IPS-11a (cell line): ENCODE data around the gene CDC6.
"Not testable (repeated sequence)": the region's sequence is repeated elsewhere in the genome, so short reads cannot be mapped to it uniquely, and the experiment has no call there.

ENCODE experiments used
- H3K4me3 ChIP-seq: one replicate; pipeline ENCODE4 v1.5.1; 2013; ENCODE audit warnings: low read depth, low read length, control low read depth

Gene CDC6

DNA sequence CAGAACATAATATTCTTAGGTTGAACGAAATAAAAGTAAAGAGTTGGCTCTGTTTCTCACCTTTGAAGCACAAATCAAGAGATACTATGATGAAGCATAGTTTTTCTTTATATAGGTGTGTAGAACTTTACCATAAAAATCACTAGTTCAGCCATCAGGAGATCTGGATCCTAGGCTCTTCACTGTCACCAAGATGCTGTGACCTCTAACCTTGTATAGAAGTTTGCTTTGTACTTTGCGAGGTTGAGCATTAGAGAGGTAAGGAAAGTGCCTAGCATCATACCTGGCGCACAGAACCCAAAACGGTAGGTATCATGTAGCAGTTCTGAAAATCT lies 553 bp upstream of the CDC6 start:
- H3K4me3 ChIP-seq = no peak overlapping the region

DNA sequence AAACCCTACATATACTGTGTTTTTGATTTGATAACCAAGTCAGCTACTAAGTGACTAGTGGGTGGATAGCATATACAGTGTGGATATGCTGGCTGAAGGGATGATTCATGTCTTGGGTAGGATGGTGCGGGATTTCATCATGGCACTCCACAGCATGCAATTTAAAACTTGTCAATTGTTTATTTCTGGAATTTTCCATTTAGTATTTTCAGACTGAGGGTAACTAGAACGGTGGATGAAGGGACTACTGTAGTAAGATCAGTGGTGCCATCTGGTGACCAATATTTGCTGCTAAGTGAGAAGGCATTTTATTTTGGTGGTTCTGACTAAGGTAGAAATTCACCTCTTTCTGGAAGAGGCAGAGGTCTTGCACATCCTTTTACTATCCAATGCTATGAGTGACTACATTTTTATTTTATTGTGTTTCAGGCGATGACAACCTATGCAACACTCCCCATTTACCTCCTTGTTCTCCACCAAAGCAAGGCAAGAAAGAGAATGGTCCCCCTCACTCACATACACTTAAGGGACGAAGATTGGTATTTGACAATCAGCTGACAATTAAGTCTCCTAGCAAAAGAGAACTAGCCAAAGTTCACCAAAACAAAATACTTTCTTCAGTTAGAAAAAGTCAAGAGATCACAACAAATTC lies 3.1 kb downstream of the CDC6 start:
- H3K4me3 ChIP-seq = no peak overlapping the region

DNA sequence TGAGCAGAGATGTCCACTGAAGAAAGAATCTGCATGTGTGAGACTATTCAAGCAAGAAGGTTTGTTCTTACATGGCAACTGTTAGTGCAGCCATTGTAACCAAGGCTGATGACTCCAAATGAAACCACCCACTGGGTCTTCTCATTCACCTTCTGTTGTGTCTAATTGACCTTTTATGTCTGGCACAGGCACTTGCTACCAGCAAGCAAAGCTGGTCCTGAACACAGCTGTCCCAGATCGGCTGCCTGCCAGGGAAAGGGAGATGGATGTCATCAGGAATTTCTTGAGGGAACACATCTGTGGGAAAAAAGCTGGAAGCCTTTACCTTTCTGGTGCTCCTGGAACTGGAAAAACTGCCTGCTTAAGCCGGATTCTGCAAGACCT lies 3.6 kb downstream of the CDC6 start:
- H3K4me3 ChIP-seq = no peak overlapping the region

DNA sequence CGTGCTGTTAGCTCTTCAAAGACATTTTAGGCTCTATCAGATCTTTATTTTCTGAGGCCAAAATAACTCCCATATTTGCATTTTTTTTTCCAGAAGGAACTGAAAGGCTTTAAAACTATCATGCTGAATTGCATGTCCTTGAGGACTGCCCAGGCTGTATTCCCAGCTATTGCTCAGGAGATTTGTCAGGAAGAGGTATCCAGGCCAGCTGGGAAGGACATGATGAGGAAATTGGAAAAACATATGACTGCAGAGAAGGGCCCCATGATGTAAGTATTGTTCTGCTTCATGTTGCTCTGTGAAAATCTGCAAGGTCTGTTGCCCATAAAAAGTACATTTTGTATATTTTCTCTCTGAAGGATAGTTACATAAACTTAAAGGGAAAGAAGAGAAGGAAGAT lies 5.7 kb downstream of the CDC6 start:
- H3K4me3 ChIP-seq = no peak overlapping the region

DNA sequence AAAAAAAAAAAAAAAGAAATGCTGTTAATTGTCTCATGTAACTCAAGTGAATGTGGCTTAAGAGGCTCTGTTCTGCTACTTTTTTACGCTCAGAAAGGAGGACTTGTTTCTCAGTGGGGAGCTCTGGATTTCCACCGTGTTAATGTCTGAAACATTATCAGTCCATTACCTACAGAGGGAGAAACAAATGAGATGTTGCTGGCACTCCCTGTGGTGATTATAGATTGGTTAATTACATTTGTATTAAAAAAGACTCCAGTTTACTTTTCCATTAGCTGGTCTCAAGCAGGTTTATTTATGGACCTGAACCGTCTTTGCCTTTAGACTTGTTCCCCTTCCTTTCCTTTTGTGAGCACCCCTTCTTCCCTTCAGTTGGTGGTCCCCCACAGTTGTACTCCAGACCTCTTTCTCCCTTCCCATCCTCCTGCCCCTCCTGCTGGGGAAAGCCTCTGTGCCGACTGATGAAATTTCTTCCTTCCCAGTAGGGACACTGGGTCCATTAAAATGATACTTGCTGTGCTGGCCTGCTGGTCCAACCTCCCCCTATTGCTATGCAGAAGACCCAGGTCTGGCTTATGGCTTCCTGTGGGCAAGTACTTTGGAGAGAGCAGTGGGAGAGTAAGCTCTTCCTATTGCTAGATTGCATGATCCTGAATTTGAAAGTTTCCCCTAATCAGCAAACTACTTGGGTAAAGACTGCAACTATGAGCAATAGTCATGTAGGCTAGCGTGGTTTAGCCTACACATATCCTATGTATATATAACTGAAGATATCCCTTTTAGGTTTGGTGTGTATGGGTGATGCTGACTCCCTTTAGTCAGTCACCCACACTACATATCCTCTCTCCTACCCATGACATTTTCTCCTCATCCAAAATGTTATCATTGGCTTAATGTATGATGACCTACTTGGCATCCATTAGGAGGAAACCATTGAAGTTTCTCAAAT lies 8.1 kb downstream of the CDC6 start:
- no peak overlapping the region for H3K4me3 ChIP-seq

- H3K4me3 ChIP-seq = no peak overlapping the region
Measured at GRCh38 chr17:40297511-40297910, 9.8 kb downstream of the CDC6 start.

DNA sequence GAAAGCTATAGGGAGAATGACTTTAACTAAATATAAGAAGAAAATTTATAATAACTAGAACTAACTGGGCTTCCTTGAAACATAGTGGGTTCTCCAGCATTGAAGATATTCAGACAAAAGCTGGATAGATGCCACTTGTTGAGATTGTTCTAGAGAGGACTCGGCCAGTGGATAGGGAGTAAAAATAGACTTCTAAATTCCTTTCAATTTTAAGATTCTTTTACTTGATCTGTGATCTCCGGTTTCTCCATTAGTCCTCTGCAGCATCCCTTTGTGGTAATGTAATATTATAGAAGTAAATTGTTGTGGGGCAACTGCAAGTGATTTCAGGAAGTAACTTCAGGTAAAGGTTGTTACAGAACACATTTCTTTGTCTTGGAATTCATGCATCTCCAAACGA lies 11.0 kb downstream of the CDC6 start:
- H3K4me3 ChIP-seq = no peak overlapping the region

DNA sequence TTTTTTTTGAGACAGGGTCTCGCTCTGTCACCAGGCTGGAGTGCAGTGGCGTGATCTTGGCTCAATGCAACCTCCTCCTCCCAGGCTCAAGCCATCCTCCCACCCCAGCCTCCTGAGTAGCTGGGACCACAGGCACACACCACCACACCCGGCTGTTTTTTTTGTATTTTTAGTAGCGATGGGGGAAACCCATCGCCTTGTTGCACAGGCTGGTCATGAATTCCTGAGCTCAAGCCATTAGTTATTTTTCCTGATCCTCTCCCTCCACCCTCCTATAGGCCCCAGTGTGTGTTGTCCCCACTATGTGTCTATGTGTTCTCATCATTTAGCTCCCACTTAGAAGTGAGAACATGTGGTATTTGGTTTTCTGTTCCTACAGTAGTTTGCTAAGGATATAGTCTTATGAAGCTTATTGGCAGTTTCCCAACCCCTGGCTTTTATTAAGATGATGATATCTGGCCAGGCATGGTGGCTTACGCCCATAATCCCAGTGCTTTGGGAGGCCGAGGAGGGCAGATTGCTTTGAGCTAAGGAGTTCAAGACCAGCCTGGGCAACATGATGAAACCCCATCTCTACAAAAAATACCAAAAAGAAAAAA lies 11.6 kb downstream of the CDC6 start:
- H3K4me3 ChIP-seq = not testable (repeated sequence)

DNA sequence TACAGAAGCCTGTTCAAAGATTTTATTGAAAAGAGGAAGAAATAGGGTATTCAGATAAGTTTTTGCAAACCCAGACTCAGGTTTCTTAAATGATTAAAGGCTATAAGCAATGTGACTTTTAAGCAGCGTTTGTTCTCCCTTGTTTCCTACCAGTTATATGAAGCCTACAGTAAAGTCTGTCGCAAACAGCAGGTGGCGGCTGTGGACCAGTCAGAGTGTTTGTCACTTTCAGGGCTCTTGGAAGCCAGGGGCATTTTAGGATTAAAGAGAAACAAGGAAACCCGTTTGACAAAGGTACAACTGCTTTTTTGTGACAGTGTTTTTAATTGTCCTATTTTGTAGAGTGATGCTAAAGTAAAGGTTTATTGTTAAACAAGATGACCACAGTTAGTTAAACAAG lies 13.6 kb downstream of the CDC6 start:
- H3K4me3 ChIP-seq = no peak overlapping the region

- H3K4me3 ChIP-seq = no peak overlapping the region
Measured at GRCh38 chr17:40303009-40303657, 15.5 kb downstream of the CDC6 start.

DNA sequence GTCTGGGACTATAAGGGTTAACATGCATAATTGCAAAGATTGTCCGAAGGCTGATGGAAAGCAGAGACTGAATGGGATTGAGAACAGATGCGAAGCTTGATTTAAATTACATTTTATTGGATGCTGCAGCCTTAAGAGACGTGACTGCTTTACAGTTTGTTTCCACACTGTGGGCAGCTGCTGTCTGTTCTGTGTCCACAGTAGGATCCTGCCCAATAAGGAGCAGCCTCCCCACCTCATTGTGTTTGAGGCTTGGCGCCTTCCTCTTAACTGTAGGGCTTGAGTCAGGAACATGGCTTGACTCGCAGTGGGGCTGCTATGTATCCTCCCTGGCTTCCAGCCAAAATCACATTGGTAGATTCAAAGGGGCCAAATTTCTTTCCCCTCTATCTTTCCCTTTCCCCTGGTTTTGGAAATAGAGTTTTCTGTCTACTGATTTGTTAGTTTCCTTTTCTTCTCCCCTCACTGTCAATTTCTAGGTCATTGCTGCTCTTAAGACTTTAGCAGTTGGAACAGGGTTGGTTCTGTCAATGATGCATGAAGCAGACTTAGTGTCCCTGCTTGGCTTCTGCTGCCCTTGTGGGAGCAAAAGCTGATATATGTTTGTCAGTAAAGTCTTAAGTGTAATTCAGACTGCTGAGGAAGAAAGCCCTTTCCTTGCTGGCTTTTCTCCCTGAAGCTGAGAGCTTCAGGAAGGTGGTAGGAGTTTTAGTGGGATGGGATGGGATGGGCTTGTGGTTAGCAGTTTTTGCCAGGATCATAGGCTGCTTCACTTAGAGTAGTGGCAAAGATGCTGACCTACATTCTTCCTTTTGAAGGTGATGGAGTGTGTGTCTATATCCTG lies 16.3 kb downstream of the CDC6 start:
- no peak overlapping the region for H3K4me3 ChIP-seq

DNA sequence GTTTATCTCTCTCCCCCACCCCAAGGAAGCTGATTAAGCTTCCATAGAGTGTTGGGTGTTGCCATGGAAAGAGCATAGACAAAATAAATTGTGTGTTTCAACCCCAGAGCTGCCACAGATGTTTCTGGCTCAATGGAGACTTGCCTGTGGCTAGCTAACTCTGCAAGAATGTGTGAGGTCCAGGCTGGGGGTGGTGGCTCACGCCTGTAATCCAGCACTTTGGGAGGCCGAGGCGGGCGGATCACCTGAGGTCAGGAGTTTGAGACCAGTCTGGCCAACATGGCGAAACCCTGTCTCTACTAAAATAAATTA lies 16.8 kb downstream of the CDC6 start:
- not testable (repeated sequence) for H3K4me3 ChIP-seq

GRCh38 chr17:40304866-40305265 lies 17.2 kb downstream of the CDC6 start:
- not testable (repeated sequence) for H3K4me3 ChIP-seq

DNA sequence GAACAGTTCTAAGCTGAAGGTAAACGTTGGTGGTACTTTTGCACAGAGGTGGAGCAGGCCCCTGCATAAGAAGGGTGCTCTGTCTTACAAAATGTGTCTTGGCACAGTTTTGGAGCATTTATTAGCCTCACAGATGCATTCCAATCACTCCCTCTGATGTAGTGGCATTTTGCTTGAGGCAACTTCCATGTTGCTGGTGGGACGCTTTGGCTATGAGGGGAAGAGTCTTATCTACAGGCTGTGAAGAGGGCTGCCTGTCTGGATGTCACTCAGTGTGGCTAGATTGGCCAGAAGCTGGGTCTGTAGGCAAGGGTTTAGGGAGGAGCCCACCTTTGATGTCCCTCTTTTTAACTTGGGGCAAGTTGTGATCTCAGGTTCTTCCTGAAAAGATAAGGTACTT lies 18.7 kb downstream of the CDC6 start:
- H3K4me3 ChIP-seq = no peak overlapping the region

DNA sequence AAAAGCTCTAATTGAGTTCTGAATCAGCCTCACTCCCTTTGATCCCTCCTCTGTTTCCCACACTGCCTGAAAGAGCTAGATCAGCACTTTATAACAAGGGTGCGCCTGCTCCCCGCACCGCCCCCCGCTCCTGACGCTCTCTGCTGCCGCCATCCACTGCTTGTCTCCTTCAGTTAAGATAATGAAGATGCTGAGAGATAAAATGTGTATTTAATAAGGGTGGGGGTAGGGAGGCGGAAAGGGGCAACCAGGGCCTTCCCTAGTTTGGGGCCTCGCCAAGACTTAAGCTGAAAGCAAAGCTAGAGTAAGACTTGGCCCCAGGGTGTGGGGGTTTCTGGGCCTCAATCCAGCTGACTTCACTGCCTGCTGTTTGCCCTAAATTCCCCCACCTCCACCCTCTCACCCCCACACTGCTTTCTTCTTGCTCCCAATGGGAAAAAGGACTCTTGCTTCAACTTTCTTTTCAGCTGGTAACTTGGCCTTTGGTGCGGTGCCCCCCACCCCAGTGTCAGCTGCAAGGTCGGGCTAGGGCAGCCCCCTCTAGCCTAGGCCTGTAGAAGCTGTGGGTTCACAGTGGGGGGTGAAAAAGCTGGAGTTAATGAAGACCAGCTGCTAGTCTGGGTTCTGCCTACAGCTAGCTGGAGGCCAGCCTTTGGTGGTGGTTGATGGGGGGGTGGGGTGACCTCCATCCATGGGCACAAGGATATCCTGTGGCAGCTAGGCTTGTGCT lies 19.5 kb downstream of the CDC6 start:
- no peak overlapping the region for H3K4me3 ChIP-seq

GRCh38 chr17:40307740-40308239 lies 20.1 kb downstream of the CDC6 start:
- H3K4me3 ChIP-seq = no peak overlapping the region

GRCh38 chr17:40309031-40309948 lies 21.6 kb downstream of the CDC6 start, which contains the start of gene RARA:
Gene RARA (plus strand): TSS chr17:40309180. CDS start chr17:40331219, 22,039 bp downstream.
- peak within 1 kb of the TSS; percentile 64 for H3K4me3 ChIP-seq

DNA sequence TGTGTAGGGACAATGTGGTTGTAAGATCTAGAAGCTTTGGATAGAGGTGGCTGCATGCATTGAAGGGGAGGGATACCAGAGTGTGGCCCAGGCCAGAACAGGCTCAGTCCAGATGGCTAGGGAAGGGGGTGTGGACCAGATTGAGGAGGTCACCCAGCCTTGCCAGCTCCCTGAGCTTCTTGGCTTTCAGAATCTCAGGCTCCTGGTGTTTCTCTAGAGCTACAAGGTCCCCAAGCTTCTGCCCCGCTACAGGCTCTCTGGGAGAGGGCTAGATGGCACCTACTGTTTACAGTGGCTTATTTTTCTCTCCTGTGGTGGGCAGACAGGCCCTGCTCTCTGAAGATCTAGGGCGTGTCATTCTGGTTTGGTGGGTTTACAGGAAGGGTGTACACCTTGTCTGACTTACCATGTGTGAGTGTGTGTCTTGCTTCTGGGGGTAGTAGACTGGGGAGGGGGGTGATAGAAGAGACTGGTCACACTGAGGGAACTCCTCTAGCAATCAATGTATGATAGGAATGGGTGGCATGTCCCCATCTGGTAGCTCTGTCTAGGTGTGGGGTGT lies 22.4 kb downstream of the CDC6 start:
- no peak overlapping the region for H3K4me3 ChIP-seq
